Fibroblast of pulmonary artery (primary cell): ENCODE measurements around the gene TMEM41B.
A peak's percentile ranks its signal among the peaks of the same experiment; 100 is the strongest.

Experiments
- DNase-seq: peaks from one replicate; pipeline ENCODE4 v3.0.0-alpha.2; 2010; ENCODE audit warnings: low read depth
- H3K4me3 ChIP-seq: replicated peaks from 2 replicates; pipeline ENCODE4 v1.5.1; 2011; ENCODE audit warnings: low read depth, mild to moderate bottlenecking, control low read depth, low read length, moderate library complexity
- TF ChIP-seq, protein P1 (sequence below): IDR thresholded peaks from 2 replicates; pipeline ENCODE4 v1.5.1; 2011; ENCODE audit warnings: mild to moderate bottlenecking, control low read depth, low read length, inconsistent platforms; ENCODE audit errors: missing control alignments

Gene TMEM41B

GRCh38 chr11:9316334-9316733 lies 1.9 kb upstream of the TMEM41B start:
- TF ChIP-seq, protein P1, sequence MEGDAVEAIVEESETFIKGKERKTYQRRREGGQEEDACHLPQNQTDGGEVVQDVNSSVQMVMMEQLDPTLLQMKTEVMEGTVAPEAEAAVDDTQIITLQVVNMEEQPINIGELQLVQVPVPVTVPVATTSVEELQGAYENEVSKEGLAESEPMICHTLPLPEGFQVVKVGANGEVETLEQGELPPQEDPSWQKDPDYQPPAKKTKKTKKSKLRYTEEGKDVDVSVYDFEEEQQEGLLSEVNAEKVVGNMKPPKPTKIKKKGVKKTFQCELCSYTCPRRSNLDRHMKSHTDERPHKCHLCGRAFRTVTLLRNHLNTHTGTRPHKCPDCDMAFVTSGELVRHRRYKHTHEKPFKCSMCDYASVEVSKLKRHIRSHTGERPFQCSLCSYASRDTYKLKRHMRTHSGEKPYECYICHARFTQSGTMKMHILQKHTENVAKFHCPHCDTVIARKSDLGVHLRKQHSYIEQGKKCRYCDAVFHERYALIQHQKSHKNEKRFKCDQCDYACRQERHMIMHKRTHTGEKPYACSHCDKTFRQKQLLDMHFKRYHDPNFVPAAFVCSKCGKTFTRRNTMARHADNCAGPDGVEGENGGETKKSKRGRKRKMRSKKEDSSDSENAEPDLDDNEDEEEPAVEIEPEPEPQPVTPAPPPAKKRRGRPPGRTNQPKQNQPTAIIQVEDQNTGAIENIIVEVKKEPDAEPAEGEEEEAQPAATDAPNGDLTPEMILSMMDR: no peak
- H3K4me3 ChIP-seq: no peak overlapping the region
- no peak for DNase-seq

- peak overlapping the region; percentile 94 for H3K4me3 ChIP-seq
- no peak for DNase-seq
- TF ChIP-seq, protein P1: no peak
Measured at GRCh38 chr11:9315078-9315688, 790 bp upstream of the TMEM41B start.

DNA sequence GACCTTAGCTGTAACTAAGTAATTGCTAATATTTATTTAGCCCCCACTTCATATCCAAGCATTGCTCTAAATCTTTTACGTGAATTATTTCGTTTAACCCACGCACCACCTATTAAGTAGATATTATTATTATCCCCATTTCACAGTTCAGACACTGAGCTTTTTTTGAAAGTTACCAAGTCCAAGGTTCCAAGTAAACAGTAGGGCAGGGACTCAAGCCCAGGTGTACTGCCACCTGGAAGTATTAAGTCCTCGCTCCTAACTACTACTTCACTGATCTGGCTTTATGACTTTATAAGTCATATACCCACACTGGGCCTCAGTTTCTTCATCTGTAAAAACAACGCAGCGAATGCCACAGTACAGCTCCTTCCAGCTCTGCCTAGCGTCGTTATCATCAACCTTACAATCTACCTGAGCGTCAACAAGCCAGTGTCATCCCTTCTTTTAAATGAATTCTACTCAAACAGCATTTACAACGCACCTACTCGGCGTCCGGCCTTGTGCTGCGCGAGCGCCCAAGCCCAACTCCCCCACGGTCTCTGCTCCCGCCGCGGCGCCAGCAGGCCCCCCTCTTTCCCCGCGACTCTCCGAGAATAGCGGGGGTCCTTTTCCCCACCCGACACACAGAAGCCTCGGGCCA lies 624 bp downstream of the TMEM41B start:
- TF ChIP-seq, protein P1: no peak
- peak; percentile 11 for DNase-seq
- peak overlapping the region; percentile 94 for H3K4me3 ChIP-seq

- DNase-seq: no peak
- TF ChIP-seq, protein P1: no peak
- no peak overlapping the region for H3K4me3 ChIP-seq
Measured at GRCh38 chr11:9310485-9311090, 3.8 kb downstream of the TMEM41B start.

DNA sequence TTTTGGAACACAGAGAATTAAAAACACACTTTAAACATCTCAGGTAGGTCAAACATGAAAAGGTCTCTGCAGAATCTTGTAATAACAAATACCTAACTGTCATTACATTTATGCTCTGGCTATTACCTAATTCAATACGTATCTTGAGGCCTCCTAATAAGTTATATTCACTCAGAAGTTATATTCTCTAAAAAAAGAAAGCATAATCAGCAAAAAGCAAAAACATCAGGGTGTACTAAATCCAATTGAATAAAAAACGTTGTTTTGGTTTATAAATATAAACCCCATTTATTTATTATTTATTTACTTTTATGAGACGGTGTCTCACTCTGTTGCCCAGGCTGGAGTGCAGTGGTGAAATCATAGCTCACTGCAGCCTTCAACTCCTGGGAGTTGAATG lies 10.2 kb downstream of the TMEM41B start:
- TF ChIP-seq, protein P1: no peak
- H3K4me3 ChIP-seq: no peak overlapping the region
- DNase-seq: no peak

- H3K4me3 ChIP-seq: no peak overlapping the region
- TF ChIP-seq, protein P1: no peak
- DNase-seq: no peak
Measured at GRCh38 chr11:9302448-9302847, 11.9 kb downstream of the TMEM41B start.

GRCh38 chr11:9301720-9302119 lies 12.7 kb downstream of the TMEM41B start:
- TF ChIP-seq, protein P1: no peak
- no peak for DNase-seq
- no peak overlapping the region for H3K4me3 ChIP-seq
